ENCODE data around the gene RAPGEFL1.
A peak's percentile ranks its signal among the peaks of the same experiment; 100 is the strongest.
"Not testable (repeated sequence)": the region's sequence is repeated elsewhere in the genome, so short reads cannot be mapped to it uniquely, and the experiment has no call there.

The RAPGEFL1 gene

GRCh38 chr17:40209404-40210093 is 32.3 kb downstream of the RAPGEFL1 start:
- no peak for DNase-seq (ENCODE audit: low read depth)

GRCh38 chr17:40213914-40214313 is 36.6 kb downstream of the RAPGEFL1 start:
- not testable (repeated sequence) for DNase-seq (ENCODE audit: low read depth)

- DNase-seq (ENCODE audit: low read depth) = no peak
Measured at GRCh38 chr17:40218006-40218739, 40.9 kb downstream of the RAPGEFL1 start.

- DNase-seq (ENCODE audit: low read depth) = peak; percentile 90
Measured at GRCh38 chr17:40218740-40219593, 41.7 kb downstream of the RAPGEFL1 start, which contains the start of gene WIPF2. WIPF2 (plus strand) TSS chr17:40219304; CDS start chr17:40256460, 37,156 bp downstream.

- no peak for DNase-seq (ENCODE audit: low read depth)
Measured at GRCh38 chr17:40219594-40220338, 42.5 kb downstream of the RAPGEFL1 start.

GRCh38 chr17:40224718-40225550 is 47.7 kb downstream of the RAPGEFL1 start:
- DNase-seq (ENCODE audit: low read depth) = no peak

GRCh38 chr17:40229146-40229545 is 51.9 kb downstream of the RAPGEFL1 start:
- not testable (repeated sequence) for DNase-seq (ENCODE audit: low read depth)

GRCh38 chr17:40230670-40231069 is 53.4 kb downstream of the RAPGEFL1 start:
- no peak for DNase-seq (ENCODE audit: low read depth)

- DNase-seq (ENCODE audit: low read depth) = not testable (repeated sequence)
Measured at GRCh38 chr17:40231928-40232327, 54.7 kb downstream of the RAPGEFL1 start.

- DNase-seq (ENCODE audit: low read depth) = no peak
Measured at GRCh38 chr17:40241252-40241834, 64.1 kb downstream of the RAPGEFL1 start.

GRCh38 chr17:40242774-40243173 is 65.5 kb downstream of the RAPGEFL1 start:
- DNase-seq (ENCODE audit: low read depth) = no peak

- DNase-seq (ENCODE audit: low read depth) = no peak
Measured at GRCh38 chr17:40243761-40244160, 66.5 kb downstream of the RAPGEFL1 start.

- no peak for DNase-seq (ENCODE audit: low read depth)
Measured at GRCh38 chr17:40244255-40244654, 67.0 kb downstream of the RAPGEFL1 start.
